ENCODE results near the gene PURA.

DNA sequence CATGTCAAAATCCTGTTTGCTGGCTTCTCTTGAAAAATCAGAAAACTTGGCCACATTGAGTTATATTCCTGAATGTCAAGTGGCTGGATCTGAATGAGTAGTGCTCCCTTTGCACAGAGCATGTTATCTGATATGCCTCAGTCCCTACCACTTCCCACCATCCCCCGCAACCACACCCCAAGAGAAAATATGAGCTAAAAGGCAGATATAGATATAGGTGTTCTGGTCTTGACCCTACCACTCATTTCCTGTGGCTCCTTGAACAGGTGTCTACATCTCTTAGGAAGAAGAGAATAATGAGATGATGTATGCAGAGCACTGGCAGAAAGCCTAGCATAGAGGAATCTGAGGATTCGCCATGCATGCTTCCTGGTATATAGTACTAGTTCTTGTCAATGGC lies 54.5 kb downstream of the PURA start:
- TF ChIP-seq, protein P1, sequence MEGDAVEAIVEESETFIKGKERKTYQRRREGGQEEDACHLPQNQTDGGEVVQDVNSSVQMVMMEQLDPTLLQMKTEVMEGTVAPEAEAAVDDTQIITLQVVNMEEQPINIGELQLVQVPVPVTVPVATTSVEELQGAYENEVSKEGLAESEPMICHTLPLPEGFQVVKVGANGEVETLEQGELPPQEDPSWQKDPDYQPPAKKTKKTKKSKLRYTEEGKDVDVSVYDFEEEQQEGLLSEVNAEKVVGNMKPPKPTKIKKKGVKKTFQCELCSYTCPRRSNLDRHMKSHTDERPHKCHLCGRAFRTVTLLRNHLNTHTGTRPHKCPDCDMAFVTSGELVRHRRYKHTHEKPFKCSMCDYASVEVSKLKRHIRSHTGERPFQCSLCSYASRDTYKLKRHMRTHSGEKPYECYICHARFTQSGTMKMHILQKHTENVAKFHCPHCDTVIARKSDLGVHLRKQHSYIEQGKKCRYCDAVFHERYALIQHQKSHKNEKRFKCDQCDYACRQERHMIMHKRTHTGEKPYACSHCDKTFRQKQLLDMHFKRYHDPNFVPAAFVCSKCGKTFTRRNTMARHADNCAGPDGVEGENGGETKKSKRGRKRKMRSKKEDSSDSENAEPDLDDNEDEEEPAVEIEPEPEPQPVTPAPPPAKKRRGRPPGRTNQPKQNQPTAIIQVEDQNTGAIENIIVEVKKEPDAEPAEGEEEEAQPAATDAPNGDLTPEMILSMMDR (IDR thresholded peaks at IDR 0.05): no peak
- TF ChIP-seq RAD21 (conservative IDR thresholded peaks at IDR 0.05 in 1 of 2, IDR thresholded peaks at IDR 0.05 in 1 of 2) (no peak), POLR2A (IDR thresholded peaks at IDR 0.05; ENCODE audit: low read length) (no peak), JUN (IDR thresholded peaks at IDR 0.05) (no peak), HDAC2 (IDR thresholded peaks at IDR 0.05) (no peak), EP300 (IDR thresholded peaks at IDR 0.05) (no peak), MAFK (IDR thresholded peaks at IDR 0.05; ENCODE audit: partially characterized antibody) (no peak)
- TF ChIP-seq, protein P2, sequence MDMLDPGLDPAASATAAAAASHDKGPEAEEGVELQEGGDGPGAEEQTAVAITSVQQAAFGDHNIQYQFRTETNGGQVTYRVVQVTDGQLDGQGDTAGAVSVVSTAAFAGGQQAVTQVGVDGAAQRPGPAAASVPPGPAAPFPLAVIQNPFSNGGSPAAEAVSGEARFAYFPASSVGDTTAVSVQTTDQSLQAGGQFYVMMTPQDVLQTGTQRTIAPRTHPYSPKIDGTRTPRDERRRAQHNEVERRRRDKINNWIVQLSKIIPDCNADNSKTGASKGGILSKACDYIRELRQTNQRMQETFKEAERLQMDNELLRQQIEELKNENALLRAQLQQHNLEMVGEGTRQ (IDR thresholded peaks at IDR 0.05): no peak
- TF ChIP-seq, protein P3, sequence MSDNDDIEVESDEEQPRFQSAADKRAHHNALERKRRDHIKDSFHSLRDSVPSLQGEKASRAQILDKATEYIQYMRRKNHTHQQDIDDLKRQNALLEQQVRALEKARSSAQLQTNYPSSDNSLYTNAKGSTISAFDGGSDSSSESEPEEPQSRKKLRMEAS (IDR thresholded peaks at IDR 0.05): no peak
